Measurements from ENCODE around the gene CARD10. TPM values are rescaled to one million over a fixed set of nuclear protein-coding genes. Genes with fewer than 3 reads are reported as not detected.

The CARD10 gene
- total and polyA plus RNA-seq, 4 donors: 7.8 to 14.0 (median 8.4) TPM

- no peak overlapping the region for H3K4me3 ChIP-seq (ENCODE audit: low read depth in 1 of 3, low read length in 3 of 3)
- H3K4me1 ChIP-seq (ENCODE audit: control insufficient read depth in 4 of 4, insufficient read depth in 4 of 4, low read length in 3 of 4): peaks cover 25 to 55% (median 45%) of the 10 kb centered on the region in 4 donors
- peak overlapping the region; percentile 92 to 98 for H3K27ac ChIP-seq (ENCODE audit: low read depth in 1 of 2, low read length in 2 of 2)
- WGBS: 92% methylated on average over 3 of the region's 3 CpGs
- H3K36me3 ChIP-seq (ENCODE audit: control insufficient read depth in 4 of 4, insufficient read depth in 3 of 4, low read depth in 1 of 4, low read length in 3 of 4): peaks cover 0 to 4% (median 1%) of the 10 kb centered on the region in 4 donors
- peak overlapping the region in 1 of 2 donors; percentile 42 for H3K9ac ChIP-seq (ENCODE audit: low read depth in 1 of 2, low read length in 2 of 2)
- DNase-seq (ENCODE audit: low spot score): no peak
- no peaks in the 10 kb centered on the region for H3K9me3 ChIP-seq (ENCODE audit: control insufficient read depth in 4 of 4, low read length in 3 of 4)
- H3K27me3 ChIP-seq (ENCODE audit: control insufficient read depth in 4 of 4, insufficient read depth in 4 of 4, low read length in 3 of 4): no peaks in the 10 kb centered on the region
- no peak for TF ChIP-seq FOXA1 (IDR thresholded peaks at IDR 0.05)
- TF ChIP-seq, protein P1, sequence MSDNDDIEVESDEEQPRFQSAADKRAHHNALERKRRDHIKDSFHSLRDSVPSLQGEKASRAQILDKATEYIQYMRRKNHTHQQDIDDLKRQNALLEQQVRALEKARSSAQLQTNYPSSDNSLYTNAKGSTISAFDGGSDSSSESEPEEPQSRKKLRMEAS (IDR thresholded peaks at IDR 0.05): no peak
- TF ChIP-seq TAF1 (conservative IDR thresholded peaks at IDR 0.05): no peak
- TF ChIP-seq YY1 (IDR thresholded peaks at IDR 0.05): no peak
- TF ChIP-seq EGR1 (IDR thresholded peaks at IDR 0.05; ENCODE audit: low read depth in 2 of 2): no peak
- TF ChIP-seq FOXA2 (IDR thresholded peaks at IDR 0.05): no peak
- TF ChIP-seq, protein P2, sequence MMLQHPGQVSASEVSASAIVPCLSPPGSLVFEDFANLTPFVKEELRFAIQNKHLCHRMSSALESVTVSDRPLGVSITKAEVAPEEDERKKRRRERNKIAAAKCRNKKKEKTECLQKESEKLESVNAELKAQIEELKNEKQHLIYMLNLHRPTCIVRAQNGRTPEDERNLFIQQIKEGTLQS (IDR thresholded peaks at IDR 0.05): no peak
- no peak for TF ChIP-seq GABPA (IDR thresholded peaks at IDR 0.05 in 1 of 2, conservative IDR thresholded peaks at IDR 0.05 in 1 of 2)
- no peak for TF ChIP-seq HNF4A (conservative IDR thresholded peaks at IDR 0.05)
- no peak for TF ChIP-seq RXRA (IDR thresholded peaks at IDR 0.05)
- TF ChIP-seq, protein P3, sequence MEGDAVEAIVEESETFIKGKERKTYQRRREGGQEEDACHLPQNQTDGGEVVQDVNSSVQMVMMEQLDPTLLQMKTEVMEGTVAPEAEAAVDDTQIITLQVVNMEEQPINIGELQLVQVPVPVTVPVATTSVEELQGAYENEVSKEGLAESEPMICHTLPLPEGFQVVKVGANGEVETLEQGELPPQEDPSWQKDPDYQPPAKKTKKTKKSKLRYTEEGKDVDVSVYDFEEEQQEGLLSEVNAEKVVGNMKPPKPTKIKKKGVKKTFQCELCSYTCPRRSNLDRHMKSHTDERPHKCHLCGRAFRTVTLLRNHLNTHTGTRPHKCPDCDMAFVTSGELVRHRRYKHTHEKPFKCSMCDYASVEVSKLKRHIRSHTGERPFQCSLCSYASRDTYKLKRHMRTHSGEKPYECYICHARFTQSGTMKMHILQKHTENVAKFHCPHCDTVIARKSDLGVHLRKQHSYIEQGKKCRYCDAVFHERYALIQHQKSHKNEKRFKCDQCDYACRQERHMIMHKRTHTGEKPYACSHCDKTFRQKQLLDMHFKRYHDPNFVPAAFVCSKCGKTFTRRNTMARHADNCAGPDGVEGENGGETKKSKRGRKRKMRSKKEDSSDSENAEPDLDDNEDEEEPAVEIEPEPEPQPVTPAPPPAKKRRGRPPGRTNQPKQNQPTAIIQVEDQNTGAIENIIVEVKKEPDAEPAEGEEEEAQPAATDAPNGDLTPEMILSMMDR (IDR thresholded peaks at IDR 0.05; ENCODE audit: low read depth, low read length, missing input control): no peak
- TF ChIP-seq, protein P4, sequence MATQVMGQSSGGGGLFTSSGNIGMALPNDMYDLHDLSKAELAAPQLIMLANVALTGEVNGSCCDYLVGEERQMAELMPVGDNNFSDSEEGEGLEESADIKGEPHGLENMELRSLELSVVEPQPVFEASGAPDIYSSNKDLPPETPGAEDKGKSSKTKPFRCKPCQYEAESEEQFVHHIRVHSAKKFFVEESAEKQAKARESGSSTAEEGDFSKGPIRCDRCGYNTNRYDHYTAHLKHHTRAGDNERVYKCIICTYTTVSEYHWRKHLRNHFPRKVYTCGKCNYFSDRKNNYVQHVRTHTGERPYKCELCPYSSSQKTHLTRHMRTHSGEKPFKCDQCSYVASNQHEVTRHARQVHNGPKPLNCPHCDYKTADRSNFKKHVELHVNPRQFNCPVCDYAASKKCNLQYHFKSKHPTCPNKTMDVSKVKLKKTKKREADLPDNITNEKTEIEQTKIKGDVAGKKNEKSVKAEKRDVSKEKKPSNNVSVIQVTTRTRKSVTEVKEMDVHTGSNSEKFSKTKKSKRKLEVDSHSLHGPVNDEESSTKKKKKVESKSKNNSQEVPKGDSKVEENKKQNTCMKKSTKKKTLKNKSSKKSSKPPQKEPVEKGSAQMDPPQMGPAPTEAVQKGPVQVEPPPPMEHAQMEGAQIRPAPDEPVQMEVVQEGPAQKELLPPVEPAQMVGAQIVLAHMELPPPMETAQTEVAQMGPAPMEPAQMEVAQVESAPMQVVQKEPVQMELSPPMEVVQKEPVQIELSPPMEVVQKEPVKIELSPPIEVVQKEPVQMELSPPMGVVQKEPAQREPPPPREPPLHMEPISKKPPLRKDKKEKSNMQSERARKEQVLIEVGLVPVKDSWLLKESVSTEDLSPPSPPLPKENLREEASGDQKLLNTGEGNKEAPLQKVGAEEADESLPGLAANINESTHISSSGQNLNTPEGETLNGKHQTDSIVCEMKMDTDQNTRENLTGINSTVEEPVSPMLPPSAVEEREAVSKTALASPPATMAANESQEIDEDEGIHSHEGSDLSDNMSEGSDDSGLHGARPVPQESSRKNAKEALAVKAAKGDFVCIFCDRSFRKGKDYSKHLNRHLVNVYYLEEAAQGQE (IDR thresholded peaks at IDR 0.05): no peak
- TF ChIP-seq SP1 (IDR thresholded peaks at IDR 0.05): no peak
- no peak for TF ChIP-seq HNF4G (IDR thresholded peaks at IDR 0.05)
- TF ChIP-seq NR2F2 (IDR thresholded peaks at IDR 0.05): no peak
- no peak for TF ChIP-seq RAD21 (IDR thresholded peaks at IDR 0.05)
- TF ChIP-seq, protein P5, sequence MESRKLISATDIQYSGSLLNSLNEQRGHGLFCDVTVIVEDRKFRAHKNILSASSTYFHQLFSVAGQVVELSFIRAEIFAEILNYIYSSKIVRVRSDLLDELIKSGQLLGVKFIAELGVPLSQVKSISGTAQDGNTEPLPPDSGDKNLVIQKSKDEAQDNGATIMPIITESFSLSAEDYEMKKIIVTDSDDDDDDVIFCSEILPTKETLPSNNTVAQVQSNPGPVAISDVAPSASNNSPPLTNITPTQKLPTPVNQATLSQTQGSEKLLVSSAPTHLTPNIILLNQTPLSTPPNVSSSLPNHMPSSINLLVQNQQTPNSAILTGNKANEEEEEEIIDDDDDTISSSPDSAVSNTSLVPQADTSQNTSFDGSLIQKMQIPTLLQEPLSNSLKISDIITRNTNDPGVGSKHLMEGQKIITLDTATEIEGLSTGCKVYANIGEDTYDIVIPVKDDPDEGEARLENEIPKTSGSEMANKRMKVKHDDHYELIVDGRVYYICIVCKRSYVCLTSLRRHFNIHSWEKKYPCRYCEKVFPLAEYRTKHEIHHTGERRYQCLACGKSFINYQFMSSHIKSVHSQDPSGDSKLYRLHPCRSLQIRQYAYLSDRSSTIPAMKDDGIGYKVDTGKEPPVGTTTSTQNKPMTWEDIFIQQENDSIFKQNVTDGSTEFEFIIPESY (IDR thresholded peaks at IDR 0.05): no peak
- no peak for TF ChIP-seq JUND (IDR thresholded peaks at IDR 0.05)
Measured at GRCh38 chr22:37503183-37503683, 16.0 kb downstream of the CARD10 start.

All from liver (tissue), 9 donors.